Measurements from ENCODE around the gene GBP7. TPM values are rescaled to one million over a fixed set of nuclear protein-coding genes. Genes with fewer than 3 reads are reported as not detected.

Gene GBP7
- total RNA-seq, 6 donors from 2014 or later: 0.34 TPM; not detected in 5

DNA sequence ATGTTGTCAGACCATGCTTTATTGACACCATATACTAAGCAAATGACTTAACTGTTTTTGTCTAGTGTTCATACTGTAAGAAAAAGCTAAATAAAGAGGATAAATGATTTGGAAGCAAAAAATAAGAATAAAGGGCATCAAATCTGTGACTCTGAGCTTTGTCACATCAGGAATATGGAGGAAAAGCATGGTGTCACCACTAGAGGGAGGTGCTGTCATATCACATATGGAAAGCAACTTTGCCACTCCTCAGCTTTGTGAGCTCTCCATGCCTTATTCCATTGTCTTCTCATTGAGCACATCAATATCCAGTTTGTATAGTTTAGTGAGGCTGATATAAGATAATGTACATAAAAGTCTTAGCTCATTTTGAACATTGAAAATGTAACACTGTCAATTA is 90.0 kb downstream of the GBP7 start:
- peak in 1 of 2 donors; percentile 55 for ATAC-seq (ENCODE audit: low FRiP score in 2 of 2)
- peak in 1 of 2 donors; percentile 50 for DNase-seq
- Histone ChIP-seq H3K4me1 (no peaks in the 10 kb centered on the region), H3K4me3 (no peak overlapping the region), H3K9me3 (no peaks in the 10 kb centered on the region), H3K27ac (no peak overlapping the region), H3K36me3 (no peaks in the 10 kb centered on the region), H3K27me3 (no peaks in the 10 kb centered on the region)
- TF ChIP-seq, protein P1, sequence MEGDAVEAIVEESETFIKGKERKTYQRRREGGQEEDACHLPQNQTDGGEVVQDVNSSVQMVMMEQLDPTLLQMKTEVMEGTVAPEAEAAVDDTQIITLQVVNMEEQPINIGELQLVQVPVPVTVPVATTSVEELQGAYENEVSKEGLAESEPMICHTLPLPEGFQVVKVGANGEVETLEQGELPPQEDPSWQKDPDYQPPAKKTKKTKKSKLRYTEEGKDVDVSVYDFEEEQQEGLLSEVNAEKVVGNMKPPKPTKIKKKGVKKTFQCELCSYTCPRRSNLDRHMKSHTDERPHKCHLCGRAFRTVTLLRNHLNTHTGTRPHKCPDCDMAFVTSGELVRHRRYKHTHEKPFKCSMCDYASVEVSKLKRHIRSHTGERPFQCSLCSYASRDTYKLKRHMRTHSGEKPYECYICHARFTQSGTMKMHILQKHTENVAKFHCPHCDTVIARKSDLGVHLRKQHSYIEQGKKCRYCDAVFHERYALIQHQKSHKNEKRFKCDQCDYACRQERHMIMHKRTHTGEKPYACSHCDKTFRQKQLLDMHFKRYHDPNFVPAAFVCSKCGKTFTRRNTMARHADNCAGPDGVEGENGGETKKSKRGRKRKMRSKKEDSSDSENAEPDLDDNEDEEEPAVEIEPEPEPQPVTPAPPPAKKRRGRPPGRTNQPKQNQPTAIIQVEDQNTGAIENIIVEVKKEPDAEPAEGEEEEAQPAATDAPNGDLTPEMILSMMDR (IDR thresholded peaks at IDR 0.05): peak in 5 of 6 experiments; percentile 15 to 85 (median 63)
- TF ChIP-seq POLR2AphosphoS5 (IDR thresholded peaks at IDR 0.05) (no peak), EP300 (IDR thresholded peaks at IDR 0.05) (no peak), POLR2A (IDR thresholded peaks at IDR 0.05) (no peak)

Other genes with a start within 250 kb of the GBP7 start
- gene KYAT3, start 183.4 kb downstream of the GBP7 start, total RNA-seq: 10 to 100 TPM in 5 of 6 donors, 1 to 10 TPM in 1; 6.5 to 31.9 (median 18.8) TPM
- 10 to 100 TPM in 5 of 6 donors, 1 to 10 TPM in 1; 3.0 to 20.7 (median 14.5) TPM for gene RBMXL1, start 183.4 kb downstream of the GBP7 start, total RNA-seq
- gene GBP3, start 153.1 kb downstream of the GBP7 start, total RNA-seq: 10 to 100 TPM; 17.9 to 47.1 (median 28.0) TPM
- 100 to 1,000 TPM in 1 of 6 donors, 10 to 100 TPM in 5; 19.4 to 104 (median 53.1) TPM for gene GBP1, start 110.8 kb downstream of the GBP7 start, total RNA-seq
- gene GBP2, start 49.9 kb downstream of the GBP7 start, total RNA-seq: 100 to 1,000 TPM in 1 of 6 donors, 10 to 100 TPM in 5; 41.0 to 124 (median 54.9) TPM
- gene GBP4, start 22.9 kb upstream of the GBP7 start, total RNA-seq: 10 to 100 TPM; 13.6 to 27.4 (median 22.1) TPM
- gene GBP5, start 96.9 kb upstream of the GBP7 start, total RNA-seq: 10 to 100 TPM in 2 of 6 donors, 1 to 10 TPM in 4; 4.1 to 24.5 (median 7.9) TPM
- gene GBP6, start 188.1 kb upstream of the GBP7 start, total RNA-seq: 1 to 10 TPM in 2 of 6 donors, under 1 TPM in 4; 0.30 to 3.8 (median 0.73) TPM